OCI-LY1 (cell line): ENCODE results near the gene MZF1.

Experiments used
- CTCF ChIP-seq: fragments of 200-600 bp; sonication (generic), shearing (Covaris generic); IDR thresholded peaks from 2 replicates; pipeline ENCODE4 v1.5.1; 2017; ENCODE audit warnings: mild to moderate bottlenecking, antibody characterized with exemption, low read length, moderate library complexity, mixed read lengths
- EZH2 ChIP-seq: fragments of 200-600 bp; sonication (generic), shearing (Covaris generic); IDR thresholded peaks from 2 replicates; pipeline ENCODE4 v1.8.0; 2017; ENCODE audit warnings: borderline replicate concordance, mixed run types, mild to moderate bottlenecking, antibody characterized with exemption, low read length, moderate library complexity, mixed read lengths

GRCh38 chr19:58568453-58569130, 4.5 kb downstream of the MZF1 start:
- TF ChIP-seq CTCF (no peak), EZH2 (no peak)
